GM19397 (cell line): ENCODE results near the gene ZBTB49.

ENCODE experiments used
- ATAC-seq: cut with Tn5 transposase; IDR thresholded peaks from one replicate; pipeline ENCODE4 v1.9.1; 2021; ENCODE audit warnings: mild to moderate bottlenecking, moderate library complexity; ENCODE audit not compliant: unreplicated experiment

Gene ZBTB49

DNA sequence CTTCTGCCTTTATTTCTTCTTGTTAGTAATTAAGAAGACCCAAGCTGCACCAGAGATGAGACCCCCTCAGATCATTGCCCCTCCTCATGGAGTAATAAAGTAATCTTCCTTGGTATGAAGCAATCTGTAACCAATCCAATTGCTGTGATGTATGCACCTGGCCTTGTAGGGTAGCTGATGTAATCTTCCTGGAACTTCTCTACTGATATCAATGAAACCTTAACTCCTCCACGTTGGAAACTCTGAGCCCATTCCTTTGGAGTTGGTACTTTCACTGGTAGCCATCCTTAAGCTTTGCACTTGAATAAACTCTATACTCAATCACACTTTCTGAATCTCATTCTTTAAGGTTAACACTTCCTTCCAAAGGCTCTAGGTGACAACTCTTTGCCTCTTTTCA, 65.3 kb downstream of the ZBTB49 start:
- ATAC-seq, result no peak

GRCh38 chr4:4356106-4357041, 66.3 kb downstream of the ZBTB49 start:
- ATAC-seq, result no peak

- no peak for ATAC-seq
These were observed 68.2 kb downstream of the ZBTB49 start for GRCh38 chr4:4358093-4358854.

DNA sequence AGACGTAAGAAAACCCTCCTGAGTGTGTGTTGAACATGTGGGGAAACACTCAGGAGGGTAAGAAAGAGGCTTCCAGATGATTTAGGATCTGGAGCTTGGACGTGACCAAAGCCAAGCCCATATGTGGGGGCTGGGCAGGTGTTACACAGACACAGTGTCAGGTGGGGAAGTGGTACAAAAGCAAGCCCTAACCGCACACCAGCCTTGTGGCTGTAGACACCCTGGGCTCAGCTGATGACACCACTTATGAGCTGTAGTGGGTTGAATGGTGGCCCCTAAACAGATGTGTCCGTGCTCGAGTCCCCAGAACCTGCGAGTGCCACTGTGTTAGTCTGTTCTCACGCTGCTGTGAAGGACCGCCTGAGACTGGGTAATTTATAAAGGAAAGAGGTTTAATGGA, 71.8 kb downstream of the ZBTB49 start:
- no peak for ATAC-seq

DNA sequence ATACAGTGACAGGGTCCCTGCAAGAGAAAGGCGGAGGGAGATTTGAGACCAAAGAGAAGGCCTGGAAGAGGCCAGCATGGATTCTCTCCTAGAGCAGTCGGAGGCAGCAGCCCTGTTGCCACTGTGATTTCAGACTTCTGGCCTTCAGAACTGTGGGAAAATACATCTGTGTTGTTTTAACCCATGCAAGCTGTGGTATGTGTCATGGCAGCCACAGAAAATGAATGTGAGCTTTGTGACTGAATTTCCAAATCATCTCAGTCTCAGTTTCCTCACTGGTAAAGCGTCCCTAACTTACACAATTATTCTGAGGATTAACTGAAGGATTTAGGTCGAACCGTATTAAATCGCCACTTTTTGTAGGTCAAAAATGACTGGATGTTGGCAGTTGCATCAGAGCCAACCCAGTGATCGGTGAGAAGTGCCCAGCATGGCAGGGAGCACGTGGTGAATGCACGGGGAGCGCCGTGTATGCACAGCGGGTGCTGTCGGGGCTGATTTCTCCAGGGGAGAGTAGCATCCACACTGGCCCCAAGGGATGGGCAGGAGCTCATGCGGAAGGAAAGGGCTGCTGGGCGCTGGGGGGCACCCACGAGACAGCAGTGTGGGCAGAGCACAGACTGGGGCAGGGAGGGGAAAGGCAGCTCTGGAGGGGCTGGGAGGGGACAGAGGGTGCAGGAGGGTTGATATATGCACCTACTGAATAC, 73.1 kb downstream of the ZBTB49 start:
- no peak for ATAC-seq

DNA sequence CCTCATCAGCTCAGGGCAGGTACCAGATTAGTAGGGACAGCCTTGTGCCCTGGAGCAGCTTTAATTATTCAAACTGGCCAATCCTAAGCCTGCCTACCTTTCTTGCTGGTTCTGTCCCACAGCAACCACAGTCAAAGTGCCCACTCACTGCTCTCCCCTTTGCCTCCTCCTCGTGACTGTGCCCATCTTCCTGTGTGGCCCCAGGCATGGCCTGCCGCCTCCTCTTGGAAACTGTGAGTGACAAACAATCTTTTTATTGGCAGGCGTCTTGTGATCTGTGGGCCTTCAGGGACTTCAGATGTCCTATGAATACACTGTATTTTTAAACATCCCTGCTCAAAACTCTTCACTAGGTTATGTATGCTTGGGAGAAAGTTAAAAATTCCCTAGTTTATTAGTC, 74.0 kb downstream of the ZBTB49 start:
- ATAC-seq, result no peak

GRCh38 chr4:4364486-4365208, 74.6 kb downstream of the ZBTB49 start:
- no peak for ATAC-seq

GRCh38 chr4:4368809-4369580, 78.9 kb downstream of the ZBTB49 start:
- no peak for ATAC-seq
